Bronchial epithelial cell (primary cell): Measurements from ENCODE around the gene BAG5. TPM values are rescaled to one million over a fixed set of nuclear protein-coding genes. Genes with fewer than 3 reads are reported as not detected.

ENCODE experiments used
- DNase-seq: peaks from one replicate; pipeline ENCODE4 v3.0.0-alpha.2; 2010; ENCODE audit warnings: low read depth
- FAIRE-seq: peaks from 2 replicates; lab custom pipeline; 2011; peaks lifted over from hg19 to GRCh38; lab: Jason Lieb, UNC
- H3K27me3 ChIP-seq: 2 replicates; pipeline ENCODE4 v1.5.1; 2011; ENCODE audit warnings: low read length; ENCODE audit not compliant: control insufficient read depth, insufficient read depth
- H3K36me3 ChIP-seq: 2 replicates; pipeline ENCODE4 v1.5.1; 2011; ENCODE audit warnings: low read length; ENCODE audit not compliant: control insufficient read depth, insufficient read depth
- H3K4me3 ChIP-seq: 2 replicates; pipeline ENCODE4 v1.5.1; 2011; ENCODE audit warnings: mild to moderate bottlenecking, low read depth, low read length, control low read depth
- CTCF ChIP-seq: IDR thresholded peaks from 2 replicates; pipeline ENCODE4 v1.5.1; 2011; ENCODE audit warnings: mild to moderate bottlenecking, moderate library complexity, low read length, control low read depth, inconsistent platforms; ENCODE audit not compliant: insufficient read depth, severe bottlenecking
- total RNA-seq: library from RNA; depleted of rRNA; stranded (reverse); fragments of >200 nt; gene quantifications from 2 replicates; pipeline ENCODE4 v1.2.1, GENCODE V29; 2014

BAG5 gene
- total RNA-seq, 1 donor from 2014 or later: 42.9 TPM

- Histone ChIP-seq H3K27me3 (no peaks in the 10 kb centered on the region), H3K36me3 (no peaks in the 10 kb centered on the region), H3K4me3 (no peak overlapping the region)
- DNase-seq: no peak
- TF ChIP-seq CTCF: no peak
- FAIRE-seq: no peak
These were observed 22.0 kb upstream of the BAG5 start for GRCh38 chr14:103584326-103584915.

DNA sequence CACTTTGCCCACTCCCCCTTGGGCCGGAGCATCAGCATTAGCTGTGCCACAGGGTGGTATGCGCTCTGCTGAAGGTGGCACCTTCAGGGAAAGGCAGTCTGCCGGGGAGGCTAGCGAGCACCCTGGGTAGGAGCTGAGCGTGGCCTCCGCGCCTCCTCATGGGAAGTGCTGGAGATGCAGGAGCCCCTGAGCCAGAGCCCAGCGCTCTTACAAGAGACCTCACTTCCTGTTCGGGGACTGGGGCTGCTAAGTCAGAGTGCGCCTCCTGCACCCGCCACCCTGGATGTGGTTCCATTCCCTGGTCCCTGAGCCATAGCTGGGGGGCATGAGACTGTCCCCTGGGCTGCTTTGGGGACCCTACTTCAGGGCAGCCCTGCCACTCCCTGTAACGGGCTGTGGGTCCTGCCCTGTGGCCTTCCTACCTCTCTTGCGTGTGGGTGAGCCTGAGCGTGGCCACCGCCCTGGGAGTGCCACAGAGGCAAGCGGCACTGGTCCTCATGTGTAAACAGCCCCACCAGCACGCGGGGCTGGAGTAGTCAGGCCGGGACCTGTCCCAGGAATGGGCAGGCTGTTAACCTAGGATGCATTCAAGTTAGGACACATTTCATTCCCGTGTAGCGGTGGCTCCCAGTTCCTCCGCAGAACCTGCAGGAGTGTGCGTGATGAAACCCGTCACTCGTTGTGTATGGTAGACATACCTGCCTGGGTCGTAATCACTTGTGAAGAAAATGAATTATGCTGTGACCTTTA, 19.7 kb upstream of the BAG5 start:
- no peak for TF ChIP-seq CTCF
- Histone ChIP-seq H3K4me3 (no peak overlapping the region), H3K27me3 (no peaks in the 10 kb centered on the region), H3K36me3 (peaks cover 4% of the 10 kb centered on the region)
- FAIRE-seq: peak; percentile 60
- DNase-seq: peak; percentile 97

- Histone ChIP-seq H3K27me3 (no peaks in the 10 kb centered on the region), H3K4me3 (no peak overlapping the region), H3K36me3 (peaks cover 4% of the 10 kb centered on the region)
- no peak for TF ChIP-seq CTCF
- FAIRE-seq (no peak), DNase-seq (peak; percentile 74)
These were observed 18.7 kb upstream of the BAG5 start for GRCh38 chr14:103581206-103581605.

- H3K4me3 ChIP-seq: no peak overlapping the region
- DNase-seq: no peak
- peaks cover 10% of the 10 kb centered on the region for H3K36me3 ChIP-seq
- no peaks in the 10 kb centered on the region for H3K27me3 ChIP-seq
- TF ChIP-seq CTCF: no peak
- FAIRE-seq: no peak
These were observed 16.1 kb upstream of the BAG5 start for GRCh38 chr14:103578401-103579075.

- peak; percentile 85 for DNase-seq
- peak; percentile 88 for FAIRE-seq
- no peak for TF ChIP-seq CTCF
- H3K27me3 ChIP-seq: no peaks in the 10 kb centered on the region
- H3K4me3 ChIP-seq: no peak overlapping the region
- peaks cover 10% of the 10 kb centered on the region for H3K36me3 ChIP-seq
These were observed 14.0 kb upstream of the BAG5 start for GRCh38 chr14:103576371-103577024.
